ENCODE measurements around the gene MSX1.

DNA sequence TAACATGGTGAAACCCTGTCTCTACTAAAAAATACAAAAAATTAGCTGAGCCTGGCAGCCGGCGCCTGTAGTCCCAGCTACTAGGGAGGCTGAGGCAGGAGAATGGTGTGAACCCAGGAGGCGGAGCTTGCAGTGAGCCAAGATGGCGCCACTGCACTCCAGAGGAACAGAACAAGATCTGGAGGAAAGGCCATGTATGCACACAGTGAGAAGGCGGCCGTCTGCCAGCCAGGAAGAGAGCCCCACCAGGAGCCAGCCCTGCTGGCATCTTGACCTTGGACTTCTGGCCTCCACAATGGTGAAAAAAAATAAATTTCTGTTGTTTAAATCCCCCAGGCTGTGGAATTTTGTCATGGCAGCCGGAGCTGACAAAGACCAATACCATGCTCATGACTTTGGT lies 28.2 kb upstream of the MSX1 start:
- TF ChIP-seq ZMYM3 (CRISPR knock-in tag; IDR thresholded peaks at IDR 0.05) (no peak), RFX5 (IDR thresholded peaks at IDR 0.05; ENCODE audit: low read depth, low read length) (no peak)
- TF ChIP-seq, protein P1, sequence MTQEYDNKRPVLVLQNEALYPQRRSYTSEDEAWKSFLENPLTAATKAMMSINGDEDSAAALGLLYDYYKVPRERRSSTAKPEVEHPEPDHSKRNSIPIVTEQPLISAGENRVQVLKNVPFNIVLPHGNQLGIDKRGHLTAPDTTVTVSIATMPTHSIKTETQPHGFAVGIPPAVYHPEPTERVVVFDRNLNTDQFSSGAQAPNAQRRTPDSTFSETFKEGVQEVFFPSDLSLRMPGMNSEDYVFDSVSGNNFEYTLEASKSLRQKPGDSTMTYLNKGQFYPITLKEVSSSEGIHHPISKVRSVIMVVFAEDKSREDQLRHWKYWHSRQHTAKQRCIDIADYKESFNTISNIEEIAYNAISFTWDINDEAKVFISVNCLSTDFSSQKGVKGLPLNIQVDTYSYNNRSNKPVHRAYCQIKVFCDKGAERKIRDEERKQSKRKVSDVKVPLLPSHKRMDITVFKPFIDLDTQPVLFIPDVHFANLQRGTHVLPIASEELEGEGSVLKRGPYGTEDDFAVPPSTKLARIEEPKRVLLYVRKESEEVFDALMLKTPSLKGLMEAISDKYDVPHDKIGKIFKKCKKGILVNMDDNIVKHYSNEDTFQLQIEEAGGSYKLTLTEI (CRISPR knock-in tag; conservative IDR thresholded peaks at IDR 0.05) = no peak
